Erythroblast (primary cell): ENCODE measurements around the gene ARAP2.

ENCODE experiments used
- DNase-seq, 2 experiments: peaks; one replicate each; lab custom pipeline; 2025; lab: John Stamatoyannopoulos, UW
- GATA1 ChIP-seq: IDR thresholded peaks from 2 replicates; pipeline ENCODE4 v1.6.1; 2011; ENCODE audit warnings: low read depth, mild to moderate bottlenecking, control low read depth, low read length, moderate library complexity
- POLR2A ChIP-seq: IDR thresholded peaks from 2 replicates; pipeline ENCODE4 v1.6.1; 2011; ENCODE audit warnings: mild to moderate bottlenecking, low read length

ARAP2 gene

DNA sequence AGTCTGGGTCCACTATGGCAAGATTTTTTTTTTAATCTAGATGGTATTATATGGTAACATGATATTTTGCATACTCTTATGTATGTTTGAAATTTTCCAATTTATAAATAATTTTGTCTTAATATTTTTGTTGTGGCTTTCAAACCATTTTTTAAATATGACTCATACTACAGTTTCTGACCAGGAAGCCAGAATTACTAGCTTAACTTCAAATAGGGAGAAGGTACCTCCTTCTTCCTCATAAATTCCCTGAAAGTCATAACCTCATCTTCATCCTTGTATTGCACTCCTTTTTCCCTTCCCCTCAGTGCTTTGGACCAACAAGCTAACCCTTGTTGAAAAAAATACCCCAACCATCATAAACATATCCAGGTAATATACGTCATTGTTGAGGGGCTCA is 21.6 kb downstream of the ARAP2 start:
- no peak for TF ChIP-seq POLR2A
- TF ChIP-seq GATA1: no peak
- no peak for DNase-seq

DNA sequence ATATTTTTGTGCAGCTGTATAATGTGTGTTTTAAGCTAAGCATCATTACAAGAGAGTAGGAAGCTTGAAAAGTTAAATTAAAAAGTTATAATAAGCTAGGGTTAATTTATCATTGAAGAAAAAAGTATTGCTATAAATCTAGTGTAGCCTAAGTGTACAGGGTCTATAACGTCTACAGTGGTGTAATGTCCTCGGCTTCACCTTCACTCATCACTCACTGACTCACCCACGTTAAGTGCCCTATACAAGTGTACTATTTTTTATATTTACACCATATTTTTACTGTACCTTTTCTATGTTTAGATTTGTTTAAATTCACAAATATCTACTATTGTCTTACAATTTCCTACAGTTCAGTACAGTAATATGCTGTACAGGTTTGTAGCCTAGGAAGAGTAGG is 23.5 kb downstream of the ARAP2 start:
- DNase-seq: no peak
- TF ChIP-seq POLR2A (no peak), GATA1 (no peak)

- TF ChIP-seq GATA1: no peak
- no peak for TF ChIP-seq POLR2A
- no peak for DNase-seq
Measured at GRCh38 chr4:36218121-36218520, 26.2 kb downstream of the ARAP2 start.

- no peak for DNase-seq
- TF ChIP-seq POLR2A: no peak
- no peak for TF ChIP-seq GATA1
Measured at GRCh38 chr4:36215627-36216026, 28.7 kb downstream of the ARAP2 start.

- no peak for TF ChIP-seq GATA1
- no peak for TF ChIP-seq POLR2A
- no peak for DNase-seq
Measured at GRCh38 chr4:36214735-36215485, 29.4 kb downstream of the ARAP2 start.

DNA sequence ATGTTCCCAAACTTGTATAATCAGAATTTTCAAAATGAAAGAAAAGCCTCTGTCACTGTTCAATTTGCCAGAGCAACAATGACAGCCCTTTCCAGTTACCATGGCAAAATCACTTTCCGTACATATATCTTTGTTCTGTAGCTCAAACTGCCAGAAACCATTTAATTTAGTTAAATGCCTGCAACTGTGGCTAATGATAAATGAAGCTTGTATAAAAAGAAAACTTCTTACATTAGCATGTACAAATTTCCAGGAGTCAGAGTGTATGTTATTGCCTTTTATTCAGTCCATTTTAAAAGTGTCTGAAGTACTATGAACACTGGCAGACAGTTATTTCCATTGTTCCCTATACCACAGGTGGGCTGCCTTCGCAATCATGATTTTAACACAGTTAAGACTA is 30.3 kb downstream of the ARAP2 start:
- DNase-seq: no peak
- TF ChIP-seq GATA1 (no peak), POLR2A (no peak)

- DNase-seq: no peak
- TF ChIP-seq POLR2A (no peak), GATA1 (no peak)
Measured at GRCh38 chr4:36211084-36211483, 33.2 kb downstream of the ARAP2 start.

- DNase-seq: no peak
- TF ChIP-seq GATA1 (no peak), POLR2A (no peak)
Measured at GRCh38 chr4:36209941-36210649, 34.2 kb downstream of the ARAP2 start.

DNA sequence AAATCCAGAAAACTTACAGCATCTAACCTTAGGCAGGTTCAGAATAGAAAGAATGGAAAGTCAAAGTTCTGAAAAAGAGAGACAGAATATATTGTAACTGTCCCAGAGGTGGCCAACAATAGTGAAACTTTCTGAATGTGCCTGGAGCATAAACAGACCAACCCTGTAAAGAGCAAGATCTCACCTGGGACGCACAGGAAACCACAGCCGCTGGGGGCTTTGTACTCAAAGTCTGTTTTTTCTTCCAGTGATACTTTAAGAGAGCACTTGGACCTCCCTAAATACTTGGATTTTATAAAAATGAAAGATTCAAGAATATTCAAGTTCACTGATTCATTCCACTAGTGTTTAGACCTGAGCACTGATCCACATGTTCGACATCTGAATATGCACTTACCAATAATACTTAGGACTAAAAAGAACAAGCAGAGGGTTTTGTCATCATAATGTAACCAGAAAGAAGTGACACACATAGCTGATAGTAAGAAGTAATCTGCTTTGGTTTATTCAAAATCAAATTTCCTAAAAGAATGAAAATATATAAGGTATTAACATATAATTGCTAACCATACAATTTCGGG is 35.3 kb downstream of the ARAP2 start:
- TF ChIP-seq POLR2A: no peak
- TF ChIP-seq GATA1: no peak
- DNase-seq: no peak

DNA sequence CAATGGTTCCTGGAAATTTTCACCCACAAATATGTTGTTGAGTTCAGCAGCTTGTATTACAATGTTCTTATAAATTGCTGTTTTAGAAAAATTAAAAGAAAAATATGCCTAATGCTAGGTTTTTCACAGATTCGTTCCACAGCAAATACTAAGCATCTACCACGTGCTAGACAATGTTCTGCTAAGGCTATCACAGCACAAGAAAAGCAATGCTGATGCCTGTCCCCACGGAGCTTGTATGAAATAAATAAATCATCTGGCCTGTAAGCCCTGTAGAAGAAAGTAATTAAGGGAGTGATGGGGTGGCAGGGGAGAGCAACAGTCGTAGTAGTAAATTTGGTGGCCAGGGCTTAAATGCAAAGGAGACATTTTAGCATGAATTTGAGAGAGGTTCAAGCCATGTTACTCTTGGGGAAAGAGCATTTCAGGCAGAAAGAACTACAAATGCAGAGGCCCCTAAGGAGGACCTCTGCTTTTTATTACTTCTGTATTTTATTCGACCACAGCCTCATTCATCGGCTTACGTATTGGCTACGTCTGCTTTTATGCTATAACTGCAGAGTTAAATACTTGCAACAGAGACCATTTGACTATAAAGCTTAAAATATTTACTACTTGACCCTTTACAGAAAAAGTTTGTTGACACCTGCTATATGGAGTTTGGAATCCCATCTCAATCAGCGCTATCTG is 36.3 kb downstream of the ARAP2 start:
- no peak for DNase-seq
- TF ChIP-seq GATA1: no peak
- TF ChIP-seq POLR2A: no peak

DNA sequence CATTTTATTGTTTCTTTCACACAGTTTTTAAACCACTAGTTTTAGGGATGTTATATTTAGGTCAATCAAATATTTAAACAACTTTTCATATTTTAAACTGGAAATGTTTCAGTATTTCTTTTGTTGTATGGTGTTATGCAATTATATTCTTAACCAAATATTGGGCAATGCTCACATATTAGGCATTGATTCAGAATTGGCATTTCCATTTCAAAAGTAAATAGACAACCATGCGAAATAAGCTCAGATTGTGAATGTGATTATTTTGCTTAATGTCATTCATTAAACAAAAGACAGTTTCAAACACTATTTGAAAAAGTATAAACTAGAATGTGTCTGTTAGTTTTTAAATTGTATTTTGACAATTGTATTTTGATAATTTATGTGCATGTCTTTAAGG is 36.9 kb downstream of the ARAP2 start:
- TF ChIP-seq GATA1 (no peak), POLR2A (no peak)
- no peak for DNase-seq

DNA sequence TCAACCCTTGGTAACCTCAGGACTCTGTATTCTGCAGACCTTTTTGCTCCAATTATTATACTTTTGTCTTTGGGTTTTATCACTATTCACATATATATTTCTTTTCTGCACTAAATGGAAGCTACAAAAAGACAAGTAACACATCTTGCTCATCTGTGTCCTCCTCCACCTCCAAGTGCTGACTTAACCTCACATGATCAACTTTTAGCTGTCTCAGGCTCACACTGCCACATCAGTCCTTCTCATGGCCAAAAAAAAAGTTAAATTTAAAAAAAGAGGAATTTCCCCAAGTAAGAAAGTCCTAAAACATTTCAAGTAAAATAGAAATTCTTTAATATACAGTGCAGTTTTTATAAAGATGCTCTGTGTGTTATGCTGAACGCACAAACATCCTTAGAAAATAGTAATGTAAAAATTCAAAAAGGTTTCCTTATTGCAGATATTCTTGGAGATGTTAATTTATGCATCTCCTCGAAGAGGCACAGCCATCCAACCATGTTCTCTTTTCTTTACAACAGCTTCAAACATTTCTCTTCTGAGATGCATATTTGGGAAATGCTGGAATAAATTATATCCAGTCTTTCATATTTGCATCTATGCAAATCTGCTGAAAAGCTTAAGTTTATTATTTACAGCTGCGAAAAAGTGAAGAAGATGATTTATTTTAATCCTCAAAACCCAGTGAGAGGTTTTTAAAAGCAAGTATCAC is 37.6 kb downstream of the ARAP2 start:
- DNase-seq: no peak
- TF ChIP-seq POLR2A (no peak), GATA1 (no peak)

- TF ChIP-seq GATA1: no peak
- no peak for TF ChIP-seq POLR2A
- DNase-seq: no peak
Measured at GRCh38 chr4:36206012-36206411, 38.3 kb downstream of the ARAP2 start.

- no peak for DNase-seq
- TF ChIP-seq GATA1 (no peak), POLR2A (no peak)
Measured at GRCh38 chr4:36198861-36199260, 45.5 kb downstream of the ARAP2 start.
